IPS-15b (cell line): ENCODE measurements around the gene TRABD2B.
A peak's percentile ranks its signal among the peaks of the same experiment; 100 is the strongest.

Source experiments
- H3K27me3 ChIP-seq: one replicate; pipeline ENCODE4 v1.6.1; 2013; ENCODE audit warnings: low read length; ENCODE audit not compliant: control insufficient read depth, insufficient read depth
- H3K36me3 ChIP-seq: one replicate; pipeline ENCODE4 v1.6.1; 2013; ENCODE audit warnings: low read length; ENCODE audit not compliant: control insufficient read depth, insufficient read depth
- H3K4me1 ChIP-seq: one replicate; pipeline ENCODE4 v1.6.1; 2013; ENCODE audit warnings: mild to moderate bottlenecking, low read length; ENCODE audit not compliant: control insufficient read depth, insufficient read depth
- H3K4me3 ChIP-seq: one replicate; pipeline ENCODE4 v1.5.1; 2013; ENCODE audit warnings: low read depth, low read length
- H3K9ac ChIP-seq: one replicate; pipeline ENCODE4 v1.6.1; 2013; ENCODE audit warnings: low read depth, mild to moderate bottlenecking, low read length
- H3K9me3 ChIP-seq: one replicate; pipeline ENCODE4 v1.6.1; 2013; ENCODE audit warnings: mild to moderate bottlenecking, low read length; ENCODE audit not compliant: control insufficient read depth, insufficient read depth

Gene TRABD2B

DNA sequence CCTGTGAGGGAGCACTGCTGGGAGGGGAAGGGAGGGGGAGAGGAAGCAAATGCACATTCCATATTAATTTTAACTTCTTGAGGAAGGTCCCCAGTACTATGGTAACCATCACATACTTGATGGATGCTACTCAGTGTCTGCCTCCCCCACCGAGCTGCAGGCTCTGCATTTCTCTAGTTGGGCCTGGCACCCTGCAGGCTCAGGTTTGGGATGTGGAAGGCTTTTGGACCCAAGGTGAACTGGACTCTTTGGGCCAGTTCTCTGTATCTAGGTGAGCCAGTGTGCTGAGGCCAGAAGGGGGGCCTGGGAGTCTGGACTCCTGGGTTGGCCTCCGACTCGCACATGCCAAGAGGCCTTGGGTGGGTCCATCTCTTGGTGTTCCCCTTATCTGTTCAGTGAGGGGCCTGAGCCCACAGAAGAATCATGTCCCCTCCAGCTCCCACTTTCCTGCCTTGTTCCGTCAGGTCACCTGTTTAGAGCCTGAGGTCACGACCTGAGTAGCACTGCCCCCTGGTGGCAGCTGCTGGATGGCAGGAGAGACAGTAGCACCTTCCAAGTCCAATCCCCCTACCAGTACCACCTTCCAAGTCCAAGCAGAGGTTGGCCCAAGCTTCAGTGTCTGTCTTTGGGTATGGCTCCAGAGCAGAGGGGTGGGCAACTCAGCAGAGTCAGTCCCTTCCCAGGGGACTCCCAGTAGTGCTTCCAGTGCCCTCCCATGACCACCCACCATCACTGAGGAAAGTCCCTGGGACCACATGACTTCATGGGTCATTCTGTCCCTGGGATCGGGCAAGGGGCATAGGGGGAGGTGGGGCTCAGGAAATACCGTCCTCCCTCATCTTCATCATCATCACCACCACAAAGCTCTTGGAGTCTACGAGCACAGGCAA, 241.8 kb downstream of the TRABD2B start:
- H3K9me3 ChIP-seq = no peaks in the 10 kb centered on the region
- no peaks in the 10 kb centered on the region for H3K4me1 ChIP-seq
- no peak overlapping the region for H3K9ac ChIP-seq
- no peaks in the 10 kb centered on the region for H3K36me3 ChIP-seq
- no peaks in the 10 kb centered on the region for H3K27me3 ChIP-seq
- H3K4me3 ChIP-seq = no peak overlapping the region

GRCh38 chr1:47754221-47754620, 243.0 kb downstream of the TRABD2B start:
- no peaks in the 10 kb centered on the region for H3K27me3 ChIP-seq
- no peak overlapping the region for H3K9ac ChIP-seq
- no peaks in the 10 kb centered on the region for H3K36me3 ChIP-seq
- no peaks in the 10 kb centered on the region for H3K9me3 ChIP-seq
- H3K4me3 ChIP-seq = no peak overlapping the region
- no peaks in the 10 kb centered on the region for H3K4me1 ChIP-seq

- no peaks in the 10 kb centered on the region for H3K27me3 ChIP-seq
- H3K4me1 ChIP-seq = no peaks in the 10 kb centered on the region
- H3K9ac ChIP-seq = no peak overlapping the region
These were observed 243.4 kb downstream of the TRABD2B start for GRCh38 chr1:47753808-47754207.

GRCh38 chr1:47752559-47752958, 244.6 kb downstream of the TRABD2B start:
- Histone ChIP-seq H3K4me3 (no peak overlapping the region), H3K4me1 (no peaks in the 10 kb centered on the region), H3K9ac (no peak overlapping the region), H3K27me3 (no peaks in the 10 kb centered on the region), H3K9me3 (no peaks in the 10 kb centered on the region), H3K36me3 (no peaks in the 10 kb centered on the region)

More at GRCh38 chr1:47753808-47754207, 243.4 kb downstream of the TRABD2B start:
- Histone ChIP-seq H3K36me3 (no peaks in the 10 kb centered on the region), H3K9me3 (no peaks in the 10 kb centered on the region), H3K4me3 (no peak overlapping the region)

GRCh38 chr1:47751996-47752451, 245.2 kb downstream of the TRABD2B start:
- H3K4me3 ChIP-seq = no peak overlapping the region
- no peaks in the 10 kb centered on the region for H3K36me3 ChIP-seq
- no peaks in the 10 kb centered on the region for H3K27me3 ChIP-seq
- no peaks in the 10 kb centered on the region for H3K9me3 ChIP-seq
- H3K9ac ChIP-seq = peak overlapping the region; percentile 20
- no peaks in the 10 kb centered on the region for H3K4me1 ChIP-seq

DNA sequence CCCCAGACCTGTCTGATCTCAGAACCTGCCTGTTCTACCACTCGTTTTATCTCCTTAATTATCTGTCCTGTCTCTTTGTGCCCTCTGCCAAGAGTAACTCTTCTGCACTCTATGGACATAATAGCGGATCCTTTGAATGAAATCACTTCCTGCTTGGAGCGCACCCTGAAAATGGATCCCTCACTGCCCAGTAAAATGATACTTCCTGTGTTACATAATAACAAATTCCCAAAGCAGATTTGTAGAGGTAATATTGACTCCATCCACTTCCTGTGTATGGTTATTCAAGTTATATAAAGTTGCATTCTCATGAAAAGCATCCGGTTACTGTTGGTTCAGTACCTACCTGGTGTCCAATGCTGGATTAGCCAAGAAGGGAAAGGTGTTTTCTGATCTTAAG, 246.0 kb downstream of the TRABD2B start:
- Histone ChIP-seq H3K36me3 (no peaks in the 10 kb centered on the region), H3K27me3 (no peaks in the 10 kb centered on the region), H3K4me3 (no peak overlapping the region), H3K9me3 (no peaks in the 10 kb centered on the region), H3K9ac (no peak overlapping the region), H3K4me1 (no peaks in the 10 kb centered on the region)

- no peak overlapping the region for H3K9ac ChIP-seq
- no peaks in the 10 kb centered on the region for H3K9me3 ChIP-seq
- no peaks in the 10 kb centered on the region for H3K27me3 ChIP-seq
- no peaks in the 10 kb centered on the region for H3K36me3 ChIP-seq
- no peak overlapping the region for H3K4me3 ChIP-seq
- no peaks in the 10 kb centered on the region for H3K4me1 ChIP-seq
These were observed 251.2 kb downstream of the TRABD2B start for GRCh38 chr1:47745715-47746609.

DNA sequence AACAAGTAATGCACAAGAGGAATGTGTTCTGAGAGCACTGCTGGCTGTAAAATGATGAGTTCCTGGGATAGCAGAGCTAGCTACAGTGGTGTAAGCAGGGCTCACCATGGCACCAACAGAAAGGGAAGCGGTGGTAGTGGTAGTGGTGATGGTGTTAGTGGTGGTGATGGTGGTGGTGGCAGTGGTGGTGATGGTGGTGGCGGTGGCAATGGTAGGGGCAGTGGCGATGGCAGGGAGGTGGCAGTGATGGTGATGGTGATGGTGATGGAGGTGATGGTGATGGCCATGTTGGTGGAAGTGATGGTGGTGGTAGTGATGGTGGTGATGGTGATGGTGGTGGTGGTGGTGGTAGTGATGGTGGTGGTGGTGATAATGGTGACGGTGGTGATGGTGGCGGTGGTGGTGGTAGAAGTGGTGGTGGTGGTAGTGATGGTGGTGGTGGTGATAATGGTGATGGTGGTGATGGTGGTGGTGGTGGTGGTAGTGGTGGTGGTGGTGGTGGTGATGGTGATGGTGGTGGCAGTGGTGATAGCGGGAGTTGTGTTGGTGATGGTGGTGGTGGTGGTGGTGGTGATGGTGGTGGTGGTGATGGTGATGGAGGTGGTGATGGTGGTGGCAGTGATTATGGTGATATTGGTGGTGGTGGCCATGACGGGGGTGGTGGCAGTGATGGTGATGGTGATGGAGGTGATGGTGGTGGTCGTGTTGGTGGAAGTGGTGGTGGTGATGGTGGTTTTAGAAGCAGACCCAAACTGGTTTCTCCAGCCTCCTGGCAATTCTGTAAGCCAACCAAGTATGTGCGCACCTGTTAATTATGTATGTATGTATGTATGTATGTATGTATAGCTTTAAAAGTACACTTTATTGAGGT, 254.1 kb downstream of the TRABD2B start:
- peaks cover 5% of the 10 kb centered on the region for H3K27me3 ChIP-seq
- no peaks in the 10 kb centered on the region for H3K4me1 ChIP-seq
- H3K36me3 ChIP-seq = no peaks in the 10 kb centered on the region
- H3K9me3 ChIP-seq = no peaks in the 10 kb centered on the region
- H3K4me3 ChIP-seq = no peak overlapping the region
- H3K9ac ChIP-seq = no peak overlapping the region

DNA sequence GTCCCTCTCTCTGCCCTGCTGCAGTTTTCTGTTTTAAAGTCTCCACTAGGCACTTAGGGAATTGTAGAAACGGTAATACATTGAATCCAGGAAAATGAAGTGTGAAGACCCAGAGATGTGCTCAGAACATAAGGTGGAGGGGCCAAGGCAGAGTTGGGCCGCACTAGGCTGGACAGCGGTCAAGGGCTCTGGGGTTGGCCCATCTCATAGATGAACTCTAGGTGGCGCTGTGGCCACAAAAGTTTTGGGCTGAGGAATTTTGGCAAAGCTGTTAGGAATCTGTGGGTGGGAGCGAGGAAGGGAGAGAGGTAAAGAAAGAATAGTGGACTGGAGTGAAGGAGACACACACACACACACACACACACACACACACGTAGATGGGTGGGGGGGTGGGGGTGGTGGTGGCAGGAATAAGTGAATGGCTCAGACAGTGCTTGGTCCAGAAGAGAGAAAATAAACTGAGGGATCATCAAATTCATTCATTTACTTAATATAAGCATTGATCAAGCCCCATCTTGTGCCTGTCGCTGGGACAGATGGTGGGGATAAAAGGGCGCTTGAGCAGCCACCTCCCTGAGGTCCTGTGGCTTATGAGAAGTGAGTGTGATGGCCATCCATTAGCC, 258.5 kb downstream of the TRABD2B start:
- Histone ChIP-seq H3K9me3 (no peaks in the 10 kb centered on the region), H3K36me3 (no peaks in the 10 kb centered on the region), H3K27me3 (peaks cover 8% of the 10 kb centered on the region), H3K4me1 (no peaks in the 10 kb centered on the region), H3K4me3 (no peak overlapping the region), H3K9ac (no peak overlapping the region)

DNA sequence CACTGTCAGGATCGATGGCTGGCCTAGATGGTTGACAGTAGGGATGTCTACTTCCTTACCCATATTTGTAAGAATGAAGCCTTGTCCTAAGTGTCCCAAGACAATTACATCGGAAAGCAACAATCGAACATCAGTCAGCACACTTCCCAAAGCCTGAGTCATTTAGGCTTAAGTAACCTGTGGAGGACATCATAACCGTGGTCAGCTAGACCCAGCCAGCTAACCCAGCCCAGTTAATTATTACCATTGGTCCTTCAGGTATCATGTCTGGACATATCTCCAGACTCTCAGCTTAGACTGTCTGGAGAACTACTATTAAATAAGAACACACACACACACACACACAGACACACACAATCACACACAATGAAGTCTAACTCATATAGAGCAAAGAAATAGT, 264.7 kb downstream of the TRABD2B start:
- Histone ChIP-seq H3K27me3 (peaks cover 8% of the 10 kb centered on the region), H3K9me3 (no peaks in the 10 kb centered on the region), H3K9ac (no peak overlapping the region), H3K4me1 (no peaks in the 10 kb centered on the region), H3K36me3 (no peaks in the 10 kb centered on the region), H3K4me3 (no peak overlapping the region)

DNA sequence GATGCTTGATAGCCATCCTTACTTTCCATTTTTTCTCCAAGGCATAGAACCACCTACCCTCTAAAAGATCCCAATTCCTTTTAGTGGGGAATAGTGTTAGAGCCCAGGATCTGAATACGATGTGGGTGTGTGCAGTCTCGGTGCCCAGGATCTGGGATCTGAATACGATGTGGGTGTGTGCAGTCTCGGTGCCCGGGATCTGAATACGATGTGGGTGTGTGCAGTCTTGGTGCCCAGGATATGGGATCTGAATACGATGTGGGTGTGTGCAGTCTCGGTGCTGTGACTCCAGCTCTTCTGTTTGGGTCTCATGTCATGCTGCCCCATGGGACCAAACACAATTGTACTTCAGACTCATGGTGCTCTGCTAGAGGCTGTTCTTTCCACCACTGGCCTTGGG, 265.5 kb downstream of the TRABD2B start:
- H3K4me3 ChIP-seq = no peak overlapping the region
- no peaks in the 10 kb centered on the region for H3K4me1 ChIP-seq
- H3K27me3 ChIP-seq = peaks cover 8% of the 10 kb centered on the region
- no peaks in the 10 kb centered on the region for H3K36me3 ChIP-seq
- H3K9ac ChIP-seq = no peak overlapping the region
- no peaks in the 10 kb centered on the region for H3K9me3 ChIP-seq
